Neural cell (in vitro differentiated cells): ENCODE data around the gene MAT1A. TPM values are rescaled to one million over a fixed set of nuclear protein-coding genes. Genes with fewer than 3 reads are reported as not detected.
"Not testable (repeated sequence)": the region's sequence is repeated elsewhere in the genome, so short reads cannot be mapped to it uniquely, and the experiment has no call there.

Source experiments
- H2AFZ ChIP-seq: fragments of 200-600, 300-800 bp; sonication (generic), shearing (Covaris generic); 2 replicates; pipeline ENCODE4 v1.6.0; 2014; ENCODE audit warnings: low read depth, mild to moderate bottlenecking, antibody characterized with exemption, low read length, moderate library complexity
- H3F3A ChIP-seq: fragments of 200-600 bp; shearing (Covaris generic); 2 replicates; pipeline ENCODE4 v1.6.1; 2016; ENCODE audit warnings: mild to moderate bottlenecking, moderate library complexity, mixed read lengths, antibody characterized with exemption, low read length; ENCODE audit not compliant: insufficient read depth, poor library complexity, severe bottlenecking
- H3K27ac ChIP-seq: fragments of 200-600, 300-800 bp; sonication (generic), shearing (Covaris generic); 2 replicates; pipeline ENCODE4 v1.5.1; 2014; ENCODE audit warnings: mild to moderate bottlenecking, low read length, moderate library complexity
- H3K27me3 ChIP-seq: fragments of 300-800, 200-600 bp; sonication (generic), shearing (Covaris generic); 2 replicates; pipeline ENCODE4 v1.6.0; 2014; ENCODE audit warnings: mild to moderate bottlenecking, low read depth, low read length, moderate library complexity; ENCODE audit not compliant: insufficient read depth
- H3K36me3 ChIP-seq: fragments of 300-800, 200-600 bp; sonication (generic), shearing (Covaris generic); 2 replicates; pipeline ENCODE4 v1.5.1; 2014; ENCODE audit warnings: mild to moderate bottlenecking, antibody characterized with exemption, low read length, moderate library complexity; ENCODE audit not compliant: insufficient read depth
- H3K4me2 ChIP-seq: fragments of 300-800, 200-600 bp; sonication (generic), shearing (Covaris generic); 2 replicates; pipeline ENCODE4 v1.6.0; 2014; ENCODE audit warnings: mild to moderate bottlenecking, low read length
- H3K4me3 ChIP-seq: fragments of 300-800, 200-600 bp; sonication (generic), shearing (Covaris generic); 2 replicates; pipeline ENCODE4 v1.5.1; 2014; ENCODE audit warnings: mild to moderate bottlenecking, low read length, moderate library complexity
- H3K79me2 ChIP-seq: fragments of 200-600 bp; shearing (Covaris generic); replicated peaks from 2 replicates; pipeline ENCODE4 v1.6.0; 2014; ENCODE audit warnings: mild to moderate bottlenecking, low read length, moderate library complexity; ENCODE audit not compliant: insufficient read depth
- H3K9ac ChIP-seq: fragments of 300-800, 200-600 bp; sonication (generic), shearing (Covaris generic); 2 replicates; pipeline ENCODE4 v1.6.1; 2016; ENCODE audit warnings: mild to moderate bottlenecking, low read length, mixed read lengths
- H3K9me2 ChIP-seq: fragments of 200-600 bp; shearing (Covaris generic); 2 replicates; pipeline ENCODE4 v1.6.1; 2016; ENCODE audit warnings: mild to moderate bottlenecking, low read length, mixed read lengths; ENCODE audit not compliant: insufficient read depth
- H3K9me3 ChIP-seq: fragments of 200-600, 300-800 bp; sonication (generic), shearing (Covaris generic); 2 replicates; pipeline ENCODE4 v1.6.1; 2016; ENCODE audit warnings: mild to moderate bottlenecking, mixed run types, low read length, moderate library complexity, mixed read lengths
- H4K20me1 ChIP-seq: fragments of 200-600 bp; shearing (Covaris generic); 2 replicates; pipeline ENCODE4 v1.6.1; 2016; ENCODE audit warnings: mild to moderate bottlenecking, mixed run types; ENCODE audit not compliant: insufficient read depth
- CTCF ChIP-seq: fragments of 450-650 bp; IDR thresholded peaks from 2 replicates; pipeline ENCODE4 v1.5.1; 2014; ENCODE audit warnings: antibody characterized with exemption, mild to moderate bottlenecking, moderate library complexity; ENCODE audit not compliant: poor library complexity, severe bottlenecking
- EP300 ChIP-seq: fragments of 450-650 bp; conservative IDR thresholded peaks from 2 replicates; pipeline ENCODE4 v1.6.1; 2014; ENCODE audit warnings: antibody characterized with exemption, mild to moderate bottlenecking, moderate library complexity; ENCODE audit not compliant: poor library complexity, severe bottlenecking
- EZH2 ChIP-seq: fragments of 200-600, 300-800 bp; shearing (Covaris generic), sonication (generic); IDR thresholded peaks from 2 replicates; pipeline ENCODE4 v1.6.1; 2014; ENCODE audit warnings: antibody characterized with exemption, low read length, borderline replicate concordance, mild to moderate bottlenecking; ENCODE audit not compliant: insufficient read depth, poor library complexity, severe bottlenecking
- MXI1 ChIP-seq: fragments of 450-650 bp; conservative IDR thresholded peaks from 2 replicates; pipeline ENCODE4 v1.6.1; 2014; ENCODE audit warnings: antibody characterized with exemption, mild to moderate bottlenecking; ENCODE audit not compliant: poor library complexity, severe bottlenecking
- POLR2AphosphoS5 ChIP-seq: IDR thresholded peaks from 2 replicates; pipeline ENCODE4 v1.6.1; 2012
- RAD21 ChIP-seq: fragments of 450-650 bp; conservative IDR thresholded peaks from 2 replicates; pipeline ENCODE4 v1.6.1; 2014; ENCODE audit warnings: antibody characterized with exemption, mild to moderate bottlenecking, moderate library complexity
- REST ChIP-seq: IDR thresholded peaks from 2 replicates; pipeline ENCODE4 v1.6.1; 2012; ENCODE audit warnings: borderline replicate concordance
- SMC3 ChIP-seq: fragments of 450-650 bp; conservative IDR thresholded peaks from 2 replicates; pipeline ENCODE4 v1.6.1; 2014; ENCODE audit warnings: antibody characterized with exemption, mild to moderate bottlenecking, moderate library complexity; ENCODE audit not compliant: poor library complexity
- TAF1 ChIP-seq: IDR thresholded peaks from 2 replicates; pipeline ENCODE4 v1.6.1; 2012; ENCODE audit warnings: low read depth
- polyA plus RNA-seq: library from polyadenylated mRNA; depleted of rRNA; stranded (reverse); fragments of >200 nt; gene quantifications from 2 replicates; pipeline ENCODE4 v1.2.3, GENCODE V29; 2014

Gene MAT1A
- polyA plus RNA-seq, 1 donor from 2014 or later, result not detected

DNA sequence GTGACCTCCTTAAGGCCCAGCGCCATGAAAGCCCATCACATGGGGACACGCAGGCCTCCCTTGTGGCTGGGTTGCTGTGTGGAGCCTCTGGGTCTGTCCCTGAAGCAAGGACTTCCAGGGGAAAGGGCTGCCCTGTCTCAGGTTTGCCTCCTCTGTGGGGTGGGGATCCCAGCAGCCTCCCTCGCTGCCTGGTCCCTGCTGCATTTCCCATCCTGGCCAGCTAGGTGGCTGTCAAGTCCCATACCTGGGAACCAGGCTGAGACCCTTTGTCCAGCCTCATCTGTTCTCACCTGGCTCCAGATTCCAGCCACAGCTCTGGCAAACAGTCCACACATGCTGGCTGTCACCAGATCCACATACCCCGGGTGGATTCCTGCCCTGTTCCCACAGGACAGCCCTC is 32.7 kb downstream of the MAT1A start:
- H3F3A ChIP-seq, H3K4me2 ChIP-seq, H3K9ac ChIP-seq, H3K9me3 ChIP-seq, H4K20me1 ChIP-seq, H3K4me3 ChIP-seq, H3K27ac ChIP-seq, H3K27me3 ChIP-seq, H3K79me2 ChIP-seq, H3K36me3 ChIP-seq, H3K9me2 ChIP-seq, H2AFZ ChIP-seq: not testable (repeated sequence)
- TF ChIP-seq CTCF (peak; percentile 72), RAD21 (peak; percentile 66), SMC3 (peak; percentile 55)

- H3K4me3 ChIP-seq, H3K9ac ChIP-seq, H3F3A ChIP-seq, H3K79me2 ChIP-seq, H3K9me2 ChIP-seq, H3K36me3 ChIP-seq, H3K27me3 ChIP-seq, H3K27ac ChIP-seq, H3K4me2 ChIP-seq, H3K9me3 ChIP-seq, H4K20me1 ChIP-seq, H2AFZ ChIP-seq: not testable (repeated sequence)
Measured at GRCh38 chr10:80254726-80255125, 34.7 kb downstream of the MAT1A start.

DNA sequence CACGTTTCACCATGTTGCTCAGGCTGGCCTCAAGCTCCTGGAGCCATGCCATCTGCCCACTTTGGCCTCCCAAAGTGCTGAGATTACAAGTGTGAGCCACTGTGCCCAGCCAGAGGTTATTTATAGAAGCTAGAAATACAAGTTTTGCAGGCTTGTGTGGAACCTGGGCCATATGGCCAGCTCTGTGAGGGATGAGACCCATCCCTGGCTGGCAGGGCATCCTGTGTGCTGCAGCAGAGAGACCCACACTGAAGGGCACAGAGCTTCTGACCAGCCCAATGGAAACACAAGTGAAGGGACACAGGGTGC is 35.5 kb downstream of the MAT1A start:
- not testable (repeated sequence) for H3K9me2 ChIP-seq, H3K9me3 ChIP-seq, H3K36me3 ChIP-seq, H2AFZ ChIP-seq, H3K9ac ChIP-seq, H3F3A ChIP-seq, H3K4me3 ChIP-seq, H3K27ac ChIP-seq, H4K20me1 ChIP-seq, H3K4me2 ChIP-seq, H3K79me2 ChIP-seq, H3K27me3 ChIP-seq

GRCh38 chr10:80253266-80253962 is 36.0 kb downstream of the MAT1A start:
- H4K20me1 ChIP-seq, result no peaks in the 10 kb centered on the region
- H3K9ac ChIP-seq, result no peak overlapping the region
- H3K9me2 ChIP-seq, result no peaks in the 10 kb centered on the region
- no peaks in the 10 kb centered on the region for H3K27me3 ChIP-seq
- TF ChIP-seq REST (no peak), EZH2 (no peak), RAD21 (no peak), CTCF (no peak), EP300 (no peak), TAF1 (no peak), POLR2AphosphoS5 (no peak), MXI1 (no peak)
- no peaks in the 10 kb centered on the region for H3K36me3 ChIP-seq
- no peak overlapping the region for H3K27ac ChIP-seq
- H3K4me3 ChIP-seq, result no peak overlapping the region
- no peaks in the 10 kb centered on the region for H3K79me2 ChIP-seq
- no peaks in the 10 kb centered on the region for H3K9me3 ChIP-seq
- H3K4me2 ChIP-seq, result no peak overlapping the region
- H3F3A ChIP-seq, result no peaks in the 10 kb centered on the region
- H2AFZ ChIP-seq, result no peak overlapping the region
